Measurements from ENCODE around the gene PRR16. TPM values are rescaled to one million over a fixed set of nuclear protein-coding genes. Genes with fewer than 3 reads are reported as not detected.

Gene PRR16
- total RNA-seq, 2 donors from 2014 or later: 3.5 to 13.4 TPM

GRCh38 chr5:120443607-120444006 is 20.5 kb upstream of the PRR16 start:
- no peak for DNase-seq (ENCODE audit: low spot score)
- Histone ChIP-seq H3K36me3 (no peaks in the 10 kb centered on the region), H3K4me3 (no peak overlapping the region), H3K27me3 (replicated peaks; ENCODE audit: insufficient read depth) (no peaks in the 10 kb centered on the region), H3K9me3 (no peaks in the 10 kb centered on the region), H3K4me1 (replicated peaks) (no peaks in the 10 kb centered on the region), H3K27ac (no peak overlapping the region)
- TF ChIP-seq, protein P1, sequence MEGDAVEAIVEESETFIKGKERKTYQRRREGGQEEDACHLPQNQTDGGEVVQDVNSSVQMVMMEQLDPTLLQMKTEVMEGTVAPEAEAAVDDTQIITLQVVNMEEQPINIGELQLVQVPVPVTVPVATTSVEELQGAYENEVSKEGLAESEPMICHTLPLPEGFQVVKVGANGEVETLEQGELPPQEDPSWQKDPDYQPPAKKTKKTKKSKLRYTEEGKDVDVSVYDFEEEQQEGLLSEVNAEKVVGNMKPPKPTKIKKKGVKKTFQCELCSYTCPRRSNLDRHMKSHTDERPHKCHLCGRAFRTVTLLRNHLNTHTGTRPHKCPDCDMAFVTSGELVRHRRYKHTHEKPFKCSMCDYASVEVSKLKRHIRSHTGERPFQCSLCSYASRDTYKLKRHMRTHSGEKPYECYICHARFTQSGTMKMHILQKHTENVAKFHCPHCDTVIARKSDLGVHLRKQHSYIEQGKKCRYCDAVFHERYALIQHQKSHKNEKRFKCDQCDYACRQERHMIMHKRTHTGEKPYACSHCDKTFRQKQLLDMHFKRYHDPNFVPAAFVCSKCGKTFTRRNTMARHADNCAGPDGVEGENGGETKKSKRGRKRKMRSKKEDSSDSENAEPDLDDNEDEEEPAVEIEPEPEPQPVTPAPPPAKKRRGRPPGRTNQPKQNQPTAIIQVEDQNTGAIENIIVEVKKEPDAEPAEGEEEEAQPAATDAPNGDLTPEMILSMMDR (IDR thresholded peaks at IDR 0.05): no peak
- TF ChIP-seq POLR2AphosphoS5 (IDR thresholded peaks at IDR 0.05): no peak
- TF ChIP-seq POLR2A (IDR thresholded peaks at IDR 0.05): no peak
- WGBS: 87% methylated on average over 2 of the region's 2 CpGs
- intact Hi-C loops (cut with DNase I): no loop called here

DNA sequence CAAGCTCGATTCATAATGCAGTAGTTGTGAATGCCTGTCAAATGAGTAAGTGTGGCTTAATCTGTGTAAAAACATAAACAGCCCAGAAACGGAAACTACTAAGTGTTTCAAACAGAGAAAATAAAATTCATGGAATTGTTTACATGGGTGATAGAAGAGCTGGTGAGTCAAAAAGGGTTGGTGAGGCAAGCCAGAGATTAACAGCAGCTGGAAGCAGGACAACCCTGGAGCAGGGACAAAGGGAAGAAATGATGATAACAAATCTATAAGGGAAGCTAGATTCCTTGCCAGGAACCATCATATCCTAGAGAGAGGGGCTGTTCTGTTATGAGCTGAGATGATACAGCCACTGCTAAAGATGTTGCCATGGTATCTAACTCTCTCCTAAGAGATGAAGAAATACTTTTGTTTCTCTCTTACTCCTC is 18.0 kb upstream of the PRR16 start:
- intact Hi-C loops (cut with DNase I): no loop called here
- no peaks in the 10 kb centered on the region for H3K9me3 ChIP-seq
- H3K27ac ChIP-seq: no peak overlapping the region
- H3K27me3 ChIP-seq (replicated peaks; ENCODE audit: insufficient read depth): no peaks in the 10 kb centered on the region
- H3K4me3 ChIP-seq: no peak overlapping the region
- TF ChIP-seq POLR2AphosphoS5 (IDR thresholded peaks at IDR 0.05): no peak
- TF ChIP-seq, protein P1 (IDR thresholded peaks at IDR 0.05): no peak
- TF ChIP-seq POLR2A (IDR thresholded peaks at IDR 0.05): no peak
- 31% methylated on average over 2 of the region's 2 CpGs for WGBS
- no peaks in the 10 kb centered on the region for H3K4me1 ChIP-seq (replicated peaks)
- no peaks in the 10 kb centered on the region for H3K36me3 ChIP-seq
- DNase-seq (ENCODE audit: low spot score): no peak

- TF ChIP-seq, protein P1 (IDR thresholded peaks at IDR 0.05): no peak
- no peak for TF ChIP-seq POLR2AphosphoS5 (IDR thresholded peaks at IDR 0.05)
- TF ChIP-seq POLR2A (IDR thresholded peaks at IDR 0.05): no peak
- Histone ChIP-seq H3K4me1 (replicated peaks) (no peaks in the 10 kb centered on the region), H3K36me3 (no peaks in the 10 kb centered on the region), H3K4me3 (no peak overlapping the region), H3K27ac (no peak overlapping the region), H3K9me3 (no peaks in the 10 kb centered on the region), H3K27me3 (replicated peaks; ENCODE audit: insufficient read depth) (no peaks in the 10 kb centered on the region)
- DNase-seq (ENCODE audit: low spot score): no peak
- intact Hi-C loops (cut with DNase I): no loop called here
- WGBS: 16% methylated on average over 2 of the region's 2 CpGs
Measured at GRCh38 chr5:120446901-120447300, 17.2 kb upstream of the PRR16 start.

- intact Hi-C loops (cut with DNase I): no loop called here
- no peaks in the 10 kb centered on the region for H3K4me1 ChIP-seq (replicated peaks)
- H3K9me3 ChIP-seq: no peaks in the 10 kb centered on the region
- no peaks in the 10 kb centered on the region for H3K36me3 ChIP-seq
- no peak overlapping the region for H3K27ac ChIP-seq
- WGBS: 63% methylated on average over 1 of the region's 1 CpG
- no peak overlapping the region for H3K4me3 ChIP-seq
- TF ChIP-seq POLR2AphosphoS5 (IDR thresholded peaks at IDR 0.05): no peak
- TF ChIP-seq POLR2A (IDR thresholded peaks at IDR 0.05): no peak
- TF ChIP-seq, protein P1 (IDR thresholded peaks at IDR 0.05): no peak
- no peaks in the 10 kb centered on the region for H3K27me3 ChIP-seq (replicated peaks; ENCODE audit: insufficient read depth)
- no peak for DNase-seq (ENCODE audit: low spot score)
Measured at GRCh38 chr5:120447706-120448239, 16.3 kb upstream of the PRR16 start.

DNA sequence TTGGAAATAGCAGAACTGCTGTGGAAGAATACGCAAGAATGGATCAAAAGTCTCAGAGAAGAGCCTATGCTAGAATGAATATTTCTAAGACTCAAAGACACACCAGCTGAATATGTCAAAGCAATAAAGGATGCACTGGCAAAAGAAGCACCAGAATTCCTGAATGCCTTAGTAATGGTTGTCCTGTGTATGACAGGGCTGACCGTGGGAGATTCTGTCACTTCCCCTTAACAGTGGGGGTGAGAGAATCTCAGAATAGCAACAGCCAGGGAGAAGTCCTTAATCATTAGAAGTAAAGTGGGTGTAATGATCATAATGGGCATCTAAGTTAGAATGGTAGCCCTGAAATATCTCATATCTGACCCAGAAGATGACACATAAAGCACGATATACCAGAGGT is 14.6 kb upstream of the PRR16 start:
- H3K4me3 ChIP-seq: no peak overlapping the region
- intact Hi-C loops (cut with DNase I): no loop called here
- no peaks in the 10 kb centered on the region for H3K4me1 ChIP-seq (replicated peaks)
- H3K27ac ChIP-seq: no peak overlapping the region
- 87% methylated on average over 3 of the region's 3 CpGs for WGBS
- H3K27me3 ChIP-seq (replicated peaks; ENCODE audit: insufficient read depth): no peaks in the 10 kb centered on the region
- no peak for DNase-seq (ENCODE audit: low spot score)
- no peaks in the 10 kb centered on the region for H3K9me3 ChIP-seq
- TF ChIP-seq POLR2AphosphoS5 (IDR thresholded peaks at IDR 0.05) (no peak), POLR2A (IDR thresholded peaks at IDR 0.05) (no peak)
- TF ChIP-seq, protein P1 (IDR thresholded peaks at IDR 0.05): no peak
- no peaks in the 10 kb centered on the region for H3K36me3 ChIP-seq
